OCI-LY1 (cell line): ENCODE data around the gene PI4KB.

ENCODE experiments used
- H2AFZ ChIP-seq: fragments of 200-600 bp; sonication (generic), shearing (Covaris generic); 2 replicates; pipeline ENCODE4 v1.6.0; 2014; ENCODE audit warnings: antibody characterized with exemption, mild to moderate bottlenecking, low read length
- H3F3A ChIP-seq: fragments of 200-600 bp; sonication (generic), shearing (Covaris generic); 2 replicates; pipeline ENCODE4 v1.6.0; 2014; ENCODE audit warnings: mild to moderate bottlenecking, antibody characterized with exemption, low read length, moderate library complexity; ENCODE audit not compliant: insufficient read depth
- H3K27ac ChIP-seq: fragments of 200-600 bp; sonication (generic); 2 replicates; pipeline ENCODE4 v1.5.1; 2014; ENCODE audit warnings: low read length, mixed run types, mild to moderate bottlenecking, low read depth; ENCODE audit not compliant: poor library complexity, severe bottlenecking
- H3K27me3 ChIP-seq: fragments of 200-600 bp; sonication (generic); 2 replicates; pipeline ENCODE4 v1.6.0; 2014; ENCODE audit warnings: antibody characterized with exemption, mild to moderate bottlenecking, low read length, moderate library complexity; ENCODE audit not compliant: insufficient read depth
- H3K36me3 ChIP-seq: fragments of 200-600 bp; sonication (generic); 2 replicates; pipeline ENCODE4 v1.6.1; 2014; ENCODE audit warnings: mild to moderate bottlenecking, antibody characterized with exemption, low read length, moderate library complexity, mixed read lengths; ENCODE audit not compliant: insufficient read depth
- H3K4me1 ChIP-seq: fragments of 200-600 bp; sonication (generic); 2 replicates; pipeline ENCODE4 v1.5.1; 2014; ENCODE audit warnings: mild to moderate bottlenecking, low read length, moderate library complexity; ENCODE audit not compliant: insufficient read depth, severe bottlenecking
- H3K4me2 ChIP-seq: fragments of 200-600 bp; sonication (generic), shearing (Covaris generic); 2 replicates; pipeline ENCODE4 v1.6.1; 2014; ENCODE audit warnings: low read length
- H3K4me3 ChIP-seq: fragments of 200-600 bp; sonication (generic); 2 replicates; pipeline ENCODE4 v1.5.1; 2014; ENCODE audit warnings: low read length, low read depth, mild to moderate bottlenecking, mixed read lengths; ENCODE audit not compliant: poor library complexity, severe bottlenecking
- H3K79me2 ChIP-seq: fragments of 200-600 bp; shearing (Covaris generic); 2 replicates; pipeline ENCODE4 v1.6.1; 2016; ENCODE audit warnings: mixed run types, low read length, mixed read lengths; ENCODE audit not compliant: insufficient read depth
- H3K9ac ChIP-seq: fragments of 200-600 bp; sonication (generic), shearing (Covaris generic); 2 replicates; pipeline ENCODE4 v1.6.1; 2014; ENCODE audit warnings: mild to moderate bottlenecking, low read length, mixed read lengths
- H3K9me2 ChIP-seq: fragments of 200-600 bp; sonication (generic), shearing (Covaris generic); 2 replicates; pipeline ENCODE4 v1.6.1; 2014; ENCODE audit warnings: low read depth, mild to moderate bottlenecking, low read length, mixed read lengths
- H3K9me3 ChIP-seq: fragments of 200-600 bp; shearing (Covaris generic); 2 replicates; pipeline ENCODE4 v1.6.1; 2014; ENCODE audit warnings: low read length, mixed read lengths
- H4K20me1 ChIP-seq: fragments of 200-600 bp; sonication (generic), shearing (Covaris generic); 2 replicates; pipeline ENCODE4 v1.6.0; 2016; ENCODE audit warnings: mild to moderate bottlenecking, low read length; ENCODE audit not compliant: insufficient read depth
- CTCF ChIP-seq: fragments of 200-600 bp; sonication (generic), shearing (Covaris generic); IDR thresholded peaks from 2 replicates; pipeline ENCODE4 v1.5.1; 2017; ENCODE audit warnings: mild to moderate bottlenecking, antibody characterized with exemption, low read length, moderate library complexity, mixed read lengths
- EZH2 ChIP-seq: fragments of 200-600 bp; sonication (generic), shearing (Covaris generic); IDR thresholded peaks from 2 replicates; pipeline ENCODE4 v1.8.0; 2017; ENCODE audit warnings: borderline replicate concordance, mixed run types, mild to moderate bottlenecking, antibody characterized with exemption, low read length, moderate library complexity, mixed read lengths

PI4KB gene

DNA sequence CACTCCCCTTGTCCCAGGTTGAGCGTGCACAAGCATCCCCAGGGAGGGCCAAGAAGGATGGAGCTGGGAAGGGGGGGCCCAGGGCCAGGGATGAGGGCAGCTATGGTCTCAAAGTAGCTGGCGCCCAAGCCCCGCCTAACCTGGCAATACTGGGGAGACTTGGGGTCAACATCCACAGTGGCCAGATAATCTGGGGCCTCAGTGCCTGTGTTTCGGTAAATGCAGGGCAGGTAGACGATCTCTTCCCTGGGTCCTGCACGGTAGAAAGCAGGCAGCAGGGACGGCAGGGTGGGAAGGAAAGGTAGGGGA lies 42.0 kb upstream of the PI4KB start:
- Histone ChIP-seq H3K9me2 (no peaks in the 10 kb centered on the region), H4K20me1 (no peaks in the 10 kb centered on the region), H3K9me3 (no peaks in the 10 kb centered on the region), H2AFZ (no peak overlapping the region), H3K27ac (no peak overlapping the region), H3K27me3 (no peaks in the 10 kb centered on the region), H3K36me3 (no peaks in the 10 kb centered on the region), H3K4me3 (no peak overlapping the region), H3K79me2 (no peaks in the 10 kb centered on the region), H3F3A (no peaks in the 10 kb centered on the region), H3K9ac (no peak overlapping the region), H3K4me1 (no peaks in the 10 kb centered on the region), H3K4me2 (no peak overlapping the region)
- TF ChIP-seq EZH2 (no peak), CTCF (no peak)

GRCh38 chr1:151368393-151369301 lies 41.4 kb upstream of the PI4KB start:
- H3K4me2 ChIP-seq: no peak overlapping the region
- no peaks in the 10 kb centered on the region for H3K4me1 ChIP-seq
- no peaks in the 10 kb centered on the region for H3K36me3 ChIP-seq

DNA sequence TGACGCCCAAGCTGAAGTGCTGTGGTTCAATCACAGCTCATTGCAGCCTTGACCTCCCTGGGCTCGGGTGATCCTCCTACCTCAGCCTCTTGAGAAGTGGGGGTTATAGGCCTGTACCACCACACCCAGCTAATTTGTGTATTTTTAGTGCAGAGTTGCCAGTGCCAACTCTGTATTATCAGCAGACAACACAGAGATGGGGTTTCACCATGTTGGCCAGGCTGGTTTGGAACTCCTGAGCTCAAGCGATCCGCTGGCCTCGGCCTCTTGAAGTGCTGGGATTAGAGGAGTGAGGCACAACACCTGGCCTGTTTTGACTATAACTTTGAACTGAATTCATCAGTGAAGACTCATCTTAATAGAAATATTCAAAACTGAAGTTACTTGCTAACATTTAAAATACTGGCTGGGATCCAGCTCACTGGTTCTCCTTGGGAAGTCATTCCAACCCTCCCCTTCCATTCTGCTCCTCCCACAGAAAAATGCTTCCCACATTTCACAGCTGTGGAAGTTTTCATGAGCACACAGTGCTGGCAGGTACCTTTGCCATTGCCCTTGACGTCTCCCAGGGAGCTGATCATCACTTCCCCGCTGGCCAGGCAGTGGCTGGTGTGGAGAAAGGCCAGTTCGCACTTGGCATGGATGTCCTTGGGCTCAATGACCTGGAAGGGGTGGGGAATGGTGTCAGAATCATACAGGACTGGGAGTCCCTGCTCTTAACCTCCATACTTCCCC lies 40.6 kb upstream of the PI4KB start:
- no peak overlapping the region for H3K4me2 ChIP-seq
- H3K27ac ChIP-seq: no peak overlapping the region
- H3K36me3 ChIP-seq: no peaks in the 10 kb centered on the region; the same call in 1 of the 2 replicates
- H3K27me3 ChIP-seq: no peaks in the 10 kb centered on the region
- no peak overlapping the region for H2AFZ ChIP-seq
- H4K20me1 ChIP-seq: no peaks in the 10 kb centered on the region
- no peaks in the 10 kb centered on the region for H3F3A ChIP-seq
- H3K4me3 ChIP-seq: no peak overlapping the region
- H3K9me2 ChIP-seq: no peaks in the 10 kb centered on the region
- TF ChIP-seq EZH2 (no peak), CTCF (no peak)
- H3K79me2 ChIP-seq: no peaks in the 10 kb centered on the region
- H3K9me3 ChIP-seq: peaks cover 3% of the 10 kb centered on the region
- H3K4me1 ChIP-seq: no peaks in the 10 kb centered on the region
- no peak overlapping the region for H3K9ac ChIP-seq

More at GRCh38 chr1:151368393-151369301, 41.4 kb upstream of the PI4KB start:
- Histone ChIP-seq H3K9me2 (no peaks in the 10 kb centered on the region), H3K27ac (no peak overlapping the region), H2AFZ (no peak overlapping the region), H3K9me3 (no peaks in the 10 kb centered on the region), H4K20me1 (no peaks in the 10 kb centered on the region), H3K4me3 (no peak overlapping the region), H3F3A (no peaks in the 10 kb centered on the region), H3K79me2 (no peaks in the 10 kb centered on the region), H3K9ac (no peak overlapping the region), H3K27me3 (no peaks in the 10 kb centered on the region)
- TF ChIP-seq CTCF: no peak
- no peak for TF ChIP-seq EZH2
